Astrocyte of the cerebellum (primary cell): ENCODE results near the gene IL21R.

Experiments used
- DNase-seq: peaks from one replicate; pipeline ENCODE4 v3.0.0-alpha.2; 2011; ENCODE audit warnings: low read depth
- H3K4me3 ChIP-seq: 2 replicates; pipeline ENCODE4 v1.5.1; 2011; ENCODE audit warnings: mild to moderate bottlenecking, low read depth, low read length, moderate library complexity
- in situ Hi-C: cut with HindIII; loops from 2 replicates; pipeline ENCODE4 v1.10.0; 2017; ENCODE audit warnings: low sequenced_read_pairs
- TF ChIP-seq, protein P1 (sequence below): IDR thresholded peaks from 2 replicates; pipeline ENCODE4 v1.5.1; 2012; ENCODE audit warnings: low read length, low read depth, moderate library complexity, mild to moderate bottlenecking; ENCODE audit errors: missing control alignments

The IL21R gene

DNA sequence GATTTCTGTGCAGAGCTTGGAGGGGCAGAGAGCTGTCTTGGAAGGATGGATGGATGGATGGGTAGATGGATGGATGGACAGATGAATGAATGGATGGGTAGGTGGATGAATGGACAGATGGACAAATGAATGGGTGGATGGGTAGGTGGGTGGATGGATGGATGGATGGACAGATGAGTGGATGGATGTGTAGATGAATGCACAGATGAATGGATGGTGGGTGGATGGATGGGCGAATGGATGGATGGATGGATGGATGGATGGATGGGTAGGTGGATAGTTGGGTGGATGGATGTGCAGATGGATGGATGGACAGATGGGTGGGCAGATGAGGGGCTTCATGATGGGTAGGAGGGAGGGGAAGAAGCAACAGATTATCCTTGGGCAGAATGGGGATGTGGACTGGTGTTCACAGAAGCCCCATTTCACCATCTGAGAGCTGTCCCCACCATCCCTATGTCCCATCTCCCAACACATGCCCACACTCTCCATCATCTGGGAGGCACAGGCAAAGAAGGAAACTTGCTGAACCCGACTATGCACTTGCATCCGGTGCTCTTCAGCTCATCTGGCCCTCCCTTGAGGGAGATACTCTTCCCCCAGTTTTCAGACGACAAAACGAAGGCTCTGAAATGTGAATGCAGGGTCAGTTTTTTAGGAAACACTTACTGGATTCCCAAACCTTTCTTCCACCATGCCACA is 57.2 kb downstream of the IL21R start:
- no peak for DNase-seq

DNA sequence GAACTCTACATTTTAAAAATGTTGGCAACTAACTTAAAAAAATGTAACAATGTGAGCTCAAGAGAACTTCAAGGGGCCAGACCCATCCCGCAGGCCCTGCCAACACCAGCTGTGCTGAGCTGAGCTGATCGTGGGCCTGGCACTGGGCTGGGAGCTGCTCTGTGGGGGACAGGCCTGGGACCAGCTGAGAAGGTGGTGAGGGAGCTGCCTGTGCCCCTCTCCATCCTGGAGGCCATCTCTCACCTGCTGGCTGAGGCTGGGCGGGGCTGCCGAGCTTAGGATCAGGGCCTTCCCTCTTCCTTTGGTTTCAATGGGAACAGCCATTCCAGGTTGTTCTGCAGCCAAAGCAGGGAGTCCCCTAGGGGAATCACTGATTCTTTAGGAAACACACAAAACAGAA is 58.2 kb downstream of the IL21R start:
- no peak overlapping the region for H3K4me3 ChIP-seq
- TF ChIP-seq, protein P1, sequence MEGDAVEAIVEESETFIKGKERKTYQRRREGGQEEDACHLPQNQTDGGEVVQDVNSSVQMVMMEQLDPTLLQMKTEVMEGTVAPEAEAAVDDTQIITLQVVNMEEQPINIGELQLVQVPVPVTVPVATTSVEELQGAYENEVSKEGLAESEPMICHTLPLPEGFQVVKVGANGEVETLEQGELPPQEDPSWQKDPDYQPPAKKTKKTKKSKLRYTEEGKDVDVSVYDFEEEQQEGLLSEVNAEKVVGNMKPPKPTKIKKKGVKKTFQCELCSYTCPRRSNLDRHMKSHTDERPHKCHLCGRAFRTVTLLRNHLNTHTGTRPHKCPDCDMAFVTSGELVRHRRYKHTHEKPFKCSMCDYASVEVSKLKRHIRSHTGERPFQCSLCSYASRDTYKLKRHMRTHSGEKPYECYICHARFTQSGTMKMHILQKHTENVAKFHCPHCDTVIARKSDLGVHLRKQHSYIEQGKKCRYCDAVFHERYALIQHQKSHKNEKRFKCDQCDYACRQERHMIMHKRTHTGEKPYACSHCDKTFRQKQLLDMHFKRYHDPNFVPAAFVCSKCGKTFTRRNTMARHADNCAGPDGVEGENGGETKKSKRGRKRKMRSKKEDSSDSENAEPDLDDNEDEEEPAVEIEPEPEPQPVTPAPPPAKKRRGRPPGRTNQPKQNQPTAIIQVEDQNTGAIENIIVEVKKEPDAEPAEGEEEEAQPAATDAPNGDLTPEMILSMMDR, result no peak
- no peak for DNase-seq
- in situ Hi-C loops, result no loop called here

More for the DNA sequence above, 57.2 kb downstream of the IL21R start:
- in situ Hi-C loops, result no loop called here
- no peak overlapping the region for H3K4me3 ChIP-seq
- TF ChIP-seq, protein P1, result no peak

DNA sequence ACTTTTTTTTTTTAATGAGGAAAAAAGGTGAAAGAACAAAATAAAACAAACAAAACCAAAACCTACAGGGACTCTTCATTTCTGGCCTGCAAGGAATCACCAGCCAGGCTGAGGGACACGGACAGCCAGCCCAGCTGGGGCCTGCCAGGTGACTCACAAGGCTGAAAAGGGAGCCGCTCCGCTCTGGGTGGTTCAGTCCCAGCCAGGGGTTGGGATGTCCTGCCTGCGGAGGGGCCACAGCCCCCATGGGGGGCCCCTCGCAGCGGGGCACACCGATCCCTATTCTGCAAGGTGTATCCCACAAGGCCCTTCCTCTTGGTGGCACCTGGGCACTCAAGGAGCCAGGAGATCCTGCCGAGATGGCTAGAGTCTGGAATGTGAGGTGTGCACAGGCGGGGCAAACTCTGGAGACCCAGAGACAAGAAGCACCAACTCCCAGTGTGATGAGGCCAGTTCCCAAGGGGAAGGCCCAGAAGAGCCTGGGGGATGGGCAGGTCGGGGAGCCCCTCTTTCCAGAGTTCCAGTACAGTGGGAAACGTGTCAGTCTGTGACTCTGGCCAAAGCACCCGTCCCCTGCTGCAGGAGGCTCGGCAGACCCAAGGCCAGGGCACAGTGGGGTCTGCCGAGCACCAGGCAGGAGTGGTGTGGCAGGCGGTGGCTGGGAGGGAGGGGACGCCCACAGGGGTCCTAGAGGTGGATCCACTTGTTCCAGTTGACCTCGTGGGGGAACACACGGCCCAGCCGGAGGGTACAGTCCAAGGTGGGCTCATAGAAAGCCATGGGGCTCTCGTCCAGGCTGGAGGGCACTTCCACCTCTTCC is 58.9 kb downstream of the IL21R start:
- in situ Hi-C loops, result no loop called here
- H3K4me3 ChIP-seq, result no peak overlapping the region
- TF ChIP-seq, protein P1, result no peak
- DNase-seq, result no peak

DNA sequence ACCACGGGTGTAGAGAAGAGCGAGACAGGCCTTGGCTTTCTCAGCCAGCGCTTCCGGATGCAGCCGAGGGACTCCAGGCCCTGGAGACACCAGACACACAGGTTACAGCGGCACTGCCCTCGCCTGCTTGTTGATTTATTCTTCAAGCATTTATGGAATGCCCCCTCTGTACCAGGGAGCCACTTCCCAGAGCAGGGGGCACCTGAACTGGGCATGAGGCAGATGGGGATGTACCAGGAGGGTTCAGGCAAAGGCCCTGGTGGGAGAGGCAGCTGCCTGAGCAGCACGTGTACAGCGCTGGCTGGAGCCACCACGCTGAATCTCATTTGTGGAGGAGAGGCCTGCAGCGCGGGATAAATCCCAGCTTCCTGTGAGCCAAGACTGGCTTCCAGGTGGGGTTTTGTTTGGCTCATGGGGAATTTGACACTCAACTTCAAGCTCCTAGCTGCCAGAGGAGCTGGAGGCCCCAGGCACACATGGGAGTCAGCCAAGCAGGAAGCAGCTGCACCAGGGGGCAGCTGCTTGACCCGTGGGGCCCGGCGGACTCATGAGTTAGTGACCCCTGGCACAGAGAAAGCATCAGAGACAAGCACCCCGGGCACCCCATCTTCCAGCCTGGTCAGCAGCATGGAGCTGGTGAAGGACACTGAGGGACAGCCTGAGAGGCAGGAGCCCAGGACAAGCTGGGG is 59.7 kb downstream of the IL21R start:
- no peak for DNase-seq
- TF ChIP-seq, protein P1, result no peak
- in situ Hi-C loops, result no loop called here
- H3K4me3 ChIP-seq, result no peak overlapping the region

DNA sequence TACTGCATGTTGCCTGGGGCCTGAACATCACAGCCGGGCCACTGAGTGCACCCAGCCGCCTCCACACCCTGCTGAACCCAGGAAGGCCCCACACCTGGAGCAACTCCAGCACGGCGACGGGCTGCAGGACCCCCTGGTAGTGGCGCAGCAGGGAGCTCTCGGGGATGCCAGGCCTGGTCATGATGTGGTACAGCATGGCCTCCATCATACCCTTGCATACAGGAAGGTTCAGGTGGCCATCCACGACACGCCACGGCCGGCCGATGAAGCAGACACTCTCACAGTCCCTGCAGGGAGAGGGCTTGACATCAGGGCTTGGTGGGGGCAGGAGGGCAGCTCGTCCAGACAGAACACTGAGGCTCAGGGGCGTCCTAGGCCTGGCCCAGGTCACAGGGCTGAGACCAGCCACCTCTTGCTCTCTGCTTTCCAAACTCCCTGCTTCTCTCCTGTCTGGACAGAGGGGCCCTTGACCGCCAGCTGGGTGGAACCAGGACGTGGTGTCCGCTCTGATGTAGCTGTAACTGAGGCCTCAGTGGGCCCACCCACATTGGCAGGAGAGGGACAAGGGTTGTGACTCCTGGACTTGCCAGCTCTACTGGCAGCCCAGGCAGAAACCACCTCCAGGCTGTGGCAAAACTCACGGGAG is 60.3 kb downstream of the IL21R start:
- TF ChIP-seq, protein P1, result no peak
- in situ Hi-C loops, result no loop called here
- DNase-seq, result no peak
- no peak overlapping the region for H3K4me3 ChIP-seq

DNA sequence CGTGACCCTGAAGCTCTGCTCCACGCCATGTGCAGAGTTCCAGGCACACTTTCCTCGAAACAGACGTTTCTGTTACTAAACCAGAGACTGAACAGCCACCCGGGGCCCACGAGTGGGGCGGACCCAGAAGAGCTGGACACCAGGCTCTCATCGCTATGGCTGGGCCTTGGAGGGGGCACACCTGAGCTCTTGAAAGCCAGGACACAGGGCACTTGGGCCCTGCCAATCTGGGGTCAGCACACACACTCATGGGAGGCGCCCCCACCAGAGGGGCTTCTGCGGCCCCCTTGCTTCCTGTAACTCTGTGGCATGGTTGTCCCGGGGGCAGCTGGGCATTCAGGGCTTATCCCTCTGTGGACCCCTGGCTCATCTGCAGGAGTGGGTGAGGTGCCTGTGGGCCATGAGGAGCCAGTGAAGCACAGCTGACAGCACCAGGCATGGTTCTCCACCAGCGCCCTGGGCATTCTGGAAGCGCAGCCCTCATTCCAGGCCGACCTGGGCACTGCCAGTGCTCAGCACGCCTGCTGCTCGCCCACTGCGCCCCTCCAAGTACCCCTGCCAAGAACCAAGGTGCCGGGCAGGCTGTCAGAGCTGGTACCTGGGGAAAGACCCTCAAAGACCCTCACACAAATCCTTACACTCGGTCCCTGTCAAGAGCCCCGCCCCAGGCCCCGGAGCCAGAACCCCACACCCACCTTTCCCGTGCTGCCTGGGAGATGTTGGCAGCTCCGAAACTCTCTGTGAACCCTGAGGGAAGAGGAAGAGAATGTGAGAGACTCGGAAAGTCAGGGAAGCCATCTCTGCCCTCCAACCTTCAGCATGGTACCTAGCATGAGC is 61.1 kb downstream of the IL21R start:
- in situ Hi-C loops, result no loop called here
- H3K4me3 ChIP-seq, result no peak overlapping the region
- TF ChIP-seq, protein P1, result no peak
- DNase-seq, result no peak
